GM19328 (cell line): ENCODE data around the gene DPP6.

Experiments used
- ATAC-seq: cut with Tn5 transposase; IDR thresholded peaks from one replicate; pipeline ENCODE4 v1.9.1; 2021; ENCODE audit warnings: mild to moderate bottlenecking, moderate library complexity; ENCODE audit not compliant: unreplicated experiment

The DPP6 gene

GRCh38 chr7:154330318-154330717 is 278.1 kb downstream of the DPP6 start:
- ATAC-seq: no peak

GRCh38 chr7:154332811-154333580 is 280.8 kb downstream of the DPP6 start:
- ATAC-seq: no peak

GRCh38 chr7:154336295-154336694 is 284.1 kb downstream of the DPP6 start:
- ATAC-seq: no peak

- ATAC-seq: no peak
These were observed 286.7 kb downstream of the DPP6 start for GRCh38 chr7:154338701-154339506.

GRCh38 chr7:154342971-154343633 is 290.9 kb downstream of the DPP6 start:
- no peak for ATAC-seq

- no peak for ATAC-seq
These were observed 291.7 kb downstream of the DPP6 start for GRCh38 chr7:154343778-154344412.

GRCh38 chr7:154345093-154345492 is 292.9 kb downstream of the DPP6 start:
- no peak for ATAC-seq

- no peak for ATAC-seq
These were observed 295.6 kb downstream of the DPP6 start for GRCh38 chr7:154347700-154348266.

- no peak for ATAC-seq
These were observed 298.7 kb downstream of the DPP6 start for GRCh38 chr7:154350892-154351291.

- ATAC-seq: no peak
These were observed 301.2 kb downstream of the DPP6 start for GRCh38 chr7:154353355-154353767.

- no peak for ATAC-seq
These were observed 312.0 kb downstream of the DPP6 start for GRCh38 chr7:154364170-154364569.

- no peak for ATAC-seq
These were observed 319.2 kb downstream of the DPP6 start for GRCh38 chr7:154371424-154371823.

GRCh38 chr7:154372011-154372601 is 319.9 kb downstream of the DPP6 start:
- no peak for ATAC-seq

- ATAC-seq: no peak
These were observed 321.8 kb downstream of the DPP6 start for GRCh38 chr7:154373956-154374355.

GRCh38 chr7:154375956-154376355 is 323.8 kb downstream of the DPP6 start:
- ATAC-seq: no peak

GRCh38 chr7:154380771-154381170 is 328.6 kb downstream of the DPP6 start:
- no peak for ATAC-seq

GRCh38 chr7:154383045-154383444 is 330.8 kb downstream of the DPP6 start:
- ATAC-seq: no peak

- ATAC-seq: no peak
These were observed 333.0 kb downstream of the DPP6 start for GRCh38 chr7:154385214-154385613.

GRCh38 chr7:154387252-154387651 is 335.1 kb downstream of the DPP6 start:
- no peak for ATAC-seq

GRCh38 chr7:154388412-154388811 is 336.2 kb downstream of the DPP6 start:
- ATAC-seq: no peak
